ENCODE measurements around the gene AP1B1.

The AP1B1 gene

DNA sequence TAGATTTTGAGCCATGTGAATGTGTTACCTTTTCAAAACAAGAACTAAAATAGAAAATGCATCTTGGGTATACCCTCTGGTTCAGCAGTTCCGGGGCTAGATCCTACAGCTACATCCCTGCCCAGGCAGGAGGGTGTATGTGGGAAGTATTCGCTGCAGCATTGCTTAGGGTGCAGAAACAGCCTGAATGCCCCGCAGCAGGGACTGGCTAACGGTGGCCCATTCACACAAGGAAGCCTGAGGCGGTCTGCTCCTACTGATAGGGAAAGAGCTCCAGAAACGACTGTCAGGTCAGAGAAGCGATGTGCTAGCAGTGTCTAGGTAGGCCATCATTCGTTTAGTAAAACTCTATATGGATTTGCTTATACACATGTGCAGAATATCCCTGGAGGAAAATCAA, 63.0 kb downstream of the AP1B1 start:
- no peak for TF ChIP-seq ZFX (IDR thresholded peaks at IDR 0.05)
- TF ChIP-seq, protein P1, sequence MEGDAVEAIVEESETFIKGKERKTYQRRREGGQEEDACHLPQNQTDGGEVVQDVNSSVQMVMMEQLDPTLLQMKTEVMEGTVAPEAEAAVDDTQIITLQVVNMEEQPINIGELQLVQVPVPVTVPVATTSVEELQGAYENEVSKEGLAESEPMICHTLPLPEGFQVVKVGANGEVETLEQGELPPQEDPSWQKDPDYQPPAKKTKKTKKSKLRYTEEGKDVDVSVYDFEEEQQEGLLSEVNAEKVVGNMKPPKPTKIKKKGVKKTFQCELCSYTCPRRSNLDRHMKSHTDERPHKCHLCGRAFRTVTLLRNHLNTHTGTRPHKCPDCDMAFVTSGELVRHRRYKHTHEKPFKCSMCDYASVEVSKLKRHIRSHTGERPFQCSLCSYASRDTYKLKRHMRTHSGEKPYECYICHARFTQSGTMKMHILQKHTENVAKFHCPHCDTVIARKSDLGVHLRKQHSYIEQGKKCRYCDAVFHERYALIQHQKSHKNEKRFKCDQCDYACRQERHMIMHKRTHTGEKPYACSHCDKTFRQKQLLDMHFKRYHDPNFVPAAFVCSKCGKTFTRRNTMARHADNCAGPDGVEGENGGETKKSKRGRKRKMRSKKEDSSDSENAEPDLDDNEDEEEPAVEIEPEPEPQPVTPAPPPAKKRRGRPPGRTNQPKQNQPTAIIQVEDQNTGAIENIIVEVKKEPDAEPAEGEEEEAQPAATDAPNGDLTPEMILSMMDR (conservative IDR thresholded peaks at IDR 0.05): no peak
- H3K27ac ChIP-seq: no peak overlapping the region

GRCh38 chr22:29323641-29324040, 64.7 kb downstream of the AP1B1 start:
- TF ChIP-seq, protein P1 (conservative IDR thresholded peaks at IDR 0.05): no peak
- TF ChIP-seq ZFX (IDR thresholded peaks at IDR 0.05): no peak
- H3K27ac ChIP-seq: no peak overlapping the region

- TF ChIP-seq ZFX (IDR thresholded peaks at IDR 0.05): no peak
- TF ChIP-seq, protein P1 (conservative IDR thresholded peaks at IDR 0.05): no peak; the same call in 1 of the 2 replicates
- peak overlapping the region; percentile 39 for H3K27ac ChIP-seq
These were observed 67.8 kb downstream of the AP1B1 start for GRCh38 chr22:29320546-29320945.

DNA sequence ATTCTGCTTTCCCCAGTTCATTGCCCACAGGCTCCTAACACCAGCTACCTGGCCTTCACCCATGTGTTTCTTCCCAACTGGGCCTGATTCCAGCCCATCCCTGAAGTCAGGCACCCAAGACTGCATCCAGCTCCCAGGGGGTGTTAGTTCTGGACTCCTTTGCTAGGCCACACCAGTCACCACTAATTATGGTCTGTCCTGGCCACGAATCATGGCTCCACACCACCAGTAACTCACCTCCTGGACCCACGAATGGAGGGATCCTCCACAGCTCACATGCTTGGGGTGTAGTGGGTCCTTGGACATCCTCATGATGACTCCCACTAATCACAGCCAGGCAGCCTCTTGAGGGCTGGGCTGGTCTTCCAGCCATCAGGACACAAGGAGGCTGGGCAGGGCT, 69.3 kb downstream of the AP1B1 start:
- no peak overlapping the region for H3K27ac ChIP-seq

DNA sequence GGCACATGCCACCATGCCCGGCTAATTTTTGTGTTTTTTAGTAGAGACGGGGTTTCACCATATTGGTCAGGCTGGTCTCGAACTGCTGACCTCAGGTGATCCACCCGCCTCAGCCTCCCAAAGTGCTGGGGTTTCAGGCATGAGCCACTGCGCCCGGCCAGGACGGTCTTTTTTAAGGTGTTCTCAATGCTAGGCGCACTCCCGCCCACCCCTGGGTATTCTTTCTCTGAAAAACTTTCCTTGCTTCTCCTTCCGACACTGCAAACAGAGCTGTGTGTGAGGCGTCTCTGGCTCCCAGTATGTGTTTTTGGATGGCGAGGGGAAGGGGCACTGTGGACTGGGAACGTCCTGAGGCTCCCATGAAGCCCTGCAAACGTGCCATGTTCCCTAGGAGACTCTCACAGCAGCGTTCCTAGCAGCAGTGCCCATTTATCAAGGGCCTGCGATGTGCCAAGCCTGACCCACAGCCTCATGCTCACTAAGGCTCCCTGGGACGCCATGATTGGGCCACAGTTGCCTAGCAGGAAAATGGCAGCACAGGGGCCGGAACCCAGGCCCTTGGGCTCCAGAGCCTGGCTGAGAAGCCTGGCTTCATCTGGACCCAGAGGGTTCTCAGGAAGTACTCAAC, 70.4 kb downstream of the AP1B1 start:
- TF ChIP-seq ZFX (IDR thresholded peaks at IDR 0.05): no peak
- TF ChIP-seq, protein P1 (conservative IDR thresholded peaks at IDR 0.05): no peak
- no peak overlapping the region for H3K27ac ChIP-seq

More for the DNA sequence above, 69.3 kb downstream of the AP1B1 start:
- no peak for TF ChIP-seq ZFX (IDR thresholded peaks at IDR 0.05)
- TF ChIP-seq, protein P1 (conservative IDR thresholded peaks at IDR 0.05): no peak

- H3K27ac ChIP-seq: no peak overlapping the region
- TF ChIP-seq ZFX (IDR thresholded peaks at IDR 0.05): no peak
- TF ChIP-seq, protein P1 (conservative IDR thresholded peaks at IDR 0.05): no peak
These were observed 72.1 kb downstream of the AP1B1 start for GRCh38 chr22:29316141-29316828.
